Heart right ventricle (tissue), 16 donors: ENCODE data around the gene PDE1A. TPM values are rescaled to one million over a fixed set of nuclear protein-coding genes. Genes with fewer than 3 reads are reported as not detected.

Experiments used
- ATAC-seq, 8 donors: fragments of 200-7000 bp; cut with Tn5 transposase; one replicate each; pipeline ENCODE4 v1.9.1; 2020; ENCODE audit warnings: mild to moderate bottlenecking in 8 of 8, moderate library complexity in 8 of 8, moderate number of reproducible peaks in 1 of 8
- DNase-seq, 2 donors: peaks; one replicate each; pipeline ENCODE4 v3.0.0-alpha.2; 2020
- H3K27ac ChIP-seq, 10 donors: fragments of 200-600 bp; sonication (generic) in 2 of 10; one replicate each; pipeline versions ENCODE4 v1.5.0 to v1.8.0; 2020 to 2022; ENCODE audit warnings: mild to moderate bottlenecking in 3 of 10
- H3K27me3 ChIP-seq, 7 donors: fragments of 200-600 bp; one replicate each; pipeline ENCODE4 v1.8.0; 2021 to 2022; ENCODE audit warnings: mild to moderate bottlenecking in 2 of 7
- H3K36me3 ChIP-seq, 9 donors: fragments of 200-600 bp; sonication (generic) in 1 of 9; one replicate each; pipeline versions ENCODE4 v1.5.0 to v1.8.0; 2020 to 2022; ENCODE audit warnings: mild to moderate bottlenecking in 2 of 9
- H3K4me1 ChIP-seq, 9 donors: fragments of 200-600 bp; sonication (generic) in 1 of 9; one replicate each; pipeline versions ENCODE4 v1.5.0 to v1.8.0; 2020 to 2022; ENCODE audit warnings: mild to moderate bottlenecking in 4 of 9
- H3K4me3 ChIP-seq, 10 donors: fragments of 200-600 bp; sonication (generic) in 2 of 10; one replicate each; pipeline versions ENCODE4 v1.5.0 to v1.8.0; 2020 to 2022; ENCODE audit warnings: mild to moderate bottlenecking in 7 of 10, moderate library complexity in 2 of 10
- H3K9me3 ChIP-seq, 11 donors: fragments of 200-600 bp in 10 of 11; sonication (generic) in 2 of 11; one replicate each; pipeline versions ENCODE4 v1.5.0 to v1.8.0; 2013 to 2022; ENCODE audit warnings: mild to moderate bottlenecking in 2 of 11, control low read depth in 1 of 11, moderate library complexity in 1 of 11
- WGBS, 2 donors: extraction: QIAGEN DNeasy Blood & Tissue Kit; methylation state at CpG; one replicate each; pipeline ENCODE4 v1.1.7; 2013; ENCODE audit warnings: inconsistent platforms in 1 of 2; 5-methylcytosine and 5-hydroxymethylcytosine counted together
- intact Hi-C, 10 donors: fragments of 100-400 bp; cut with DNase I; formaldehyde crosslinking; loops; one replicate each; pipeline versions ENCODE4 v1.11.1 to v1.14.2; 2022
- polyA plus RNA-seq, 2 donors: library from polyadenylated mRNA; stranded (reverse); fragments of 200-250 nt; gene quantifications; one replicate each; pipeline ENCODE4 v1.2.3, GENCODE V29; 2013
- total RNA-seq, 10 donors: library from RNA; stranded (reverse); fragmentation: NEBNext Ultra II Directional in 3 of 10; extraction: Animal tissue kit (Norgen Biotek cat#: 25700) in 3 of 10; gene quantifications; one replicate each; pipeline versions ENCODE4 v1.2.1 to v1.2.4, GENCODE V29; 2021 to 2023
- TF ChIP-seq, protein P1 (sequence below), 9 donors: fragments of 200-600 bp; sonication (generic) in 2 of 9; IDR thresholded peaks; one replicate each; pipeline versions ENCODE4 v1.5.0 to v1.8.0; 2021 to 2022; ENCODE audit warnings: antibody characterized with exemption in 9 of 9, mild to moderate bottlenecking in 5 of 9, moderate library complexity in 1 of 9
- donor health status: Arrhythmogenic right ventricular cardiomyopathy.
- donor health status: ischemic (EF 13 %, LVEDD 7.1; RV severe dilation, severe dysfunction).
- donor health status: healthy with polysubstance abuse.
- donor health status: DM: no; HTN: yes; CAD: no.
- donor health status: DM: no; HTN: no; CAD: no.
- donor health status: ischemic (EF 25% LVEDD 6.9; RV normal size, moderate dysfunction).
- donor health status: ischemic (EF 25% LVEDD 5.7; RV mildly dilated, moderate dysfunction).
- donor health status: healthy.
- donor health status: DM: yes; HTN: yes; CAD: no.
- donor health status: Ischemic cardiomyopathy.
- donor health status: ischemic (EF 35%, LVEDD 5.7; RV mildly dilated, moderate dysfunction).
- donor health status: nonischemic (EF 11% LVEDD 7.7; RV severe dilation, severe dysfunction).
- donor health status: DM: yes; HTN: yes; CAD: no.
- donor health status: PGD.
- donor health status: ischemic (EF 29% LVEDD 5.4; RV normal size, mild dysfunction).
- donor health status: nonischemic (EF 23%, LVEDD 6.1; RV moderate dilation, normal function).

Gene PDE1A
- total and polyA plus RNA-seq, 12 donors: 3.6 to 66.7 (median 14.8) TPM

DNA sequence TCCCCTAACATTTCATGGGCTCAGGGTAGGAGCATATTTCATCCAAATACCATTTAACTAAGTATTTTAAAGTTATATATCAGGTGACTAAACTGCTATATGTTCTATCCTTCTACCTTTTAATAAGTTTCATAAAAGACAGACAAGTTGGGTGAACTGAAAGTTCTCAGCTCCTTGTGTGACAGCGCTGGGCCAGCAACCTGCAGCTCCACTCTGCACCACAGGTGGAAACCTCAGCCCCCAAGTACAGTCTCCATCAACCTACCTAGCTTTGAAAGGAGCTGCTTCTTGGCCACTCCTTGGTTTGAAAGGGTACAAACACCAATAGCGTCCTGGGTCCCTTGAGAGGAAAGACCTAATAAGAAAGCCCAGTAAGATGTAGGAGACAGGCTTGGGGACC is 177.9 kb downstream of the PDE1A start:
- Histone ChIP-seq H3K27ac (peak overlapping the region in 8 of 10 donors; percentile 18 to 59 (median 50)), H3K9me3 (no peaks in the 10 kb centered on the region), H3K27me3 (no peaks in the 10 kb centered on the region), H3K4me1 (peaks cover 0 to 36% (median 5%) of the 10 kb centered on the region in 9 donors), H3K4me3 (no peak overlapping the region), H3K36me3 (no peaks in the 10 kb centered on the region)
- ATAC-seq: no peak
- intact Hi-C loops: loop anchor here in 2 of 10 donors (10.0 kb wide), 2 partner anchors 126 to 176 kb away; partner anchors contain the start of gene PDE1A (in 1 of the 2)
- no peak for DNase-seq
- WGBS, 2 donors: 89 to 95% methylated on average over 2 of the region's 2 CpGs
- TF ChIP-seq, protein P1, sequence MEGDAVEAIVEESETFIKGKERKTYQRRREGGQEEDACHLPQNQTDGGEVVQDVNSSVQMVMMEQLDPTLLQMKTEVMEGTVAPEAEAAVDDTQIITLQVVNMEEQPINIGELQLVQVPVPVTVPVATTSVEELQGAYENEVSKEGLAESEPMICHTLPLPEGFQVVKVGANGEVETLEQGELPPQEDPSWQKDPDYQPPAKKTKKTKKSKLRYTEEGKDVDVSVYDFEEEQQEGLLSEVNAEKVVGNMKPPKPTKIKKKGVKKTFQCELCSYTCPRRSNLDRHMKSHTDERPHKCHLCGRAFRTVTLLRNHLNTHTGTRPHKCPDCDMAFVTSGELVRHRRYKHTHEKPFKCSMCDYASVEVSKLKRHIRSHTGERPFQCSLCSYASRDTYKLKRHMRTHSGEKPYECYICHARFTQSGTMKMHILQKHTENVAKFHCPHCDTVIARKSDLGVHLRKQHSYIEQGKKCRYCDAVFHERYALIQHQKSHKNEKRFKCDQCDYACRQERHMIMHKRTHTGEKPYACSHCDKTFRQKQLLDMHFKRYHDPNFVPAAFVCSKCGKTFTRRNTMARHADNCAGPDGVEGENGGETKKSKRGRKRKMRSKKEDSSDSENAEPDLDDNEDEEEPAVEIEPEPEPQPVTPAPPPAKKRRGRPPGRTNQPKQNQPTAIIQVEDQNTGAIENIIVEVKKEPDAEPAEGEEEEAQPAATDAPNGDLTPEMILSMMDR (IDR thresholded peaks at IDR 0.05): no peak

DNA sequence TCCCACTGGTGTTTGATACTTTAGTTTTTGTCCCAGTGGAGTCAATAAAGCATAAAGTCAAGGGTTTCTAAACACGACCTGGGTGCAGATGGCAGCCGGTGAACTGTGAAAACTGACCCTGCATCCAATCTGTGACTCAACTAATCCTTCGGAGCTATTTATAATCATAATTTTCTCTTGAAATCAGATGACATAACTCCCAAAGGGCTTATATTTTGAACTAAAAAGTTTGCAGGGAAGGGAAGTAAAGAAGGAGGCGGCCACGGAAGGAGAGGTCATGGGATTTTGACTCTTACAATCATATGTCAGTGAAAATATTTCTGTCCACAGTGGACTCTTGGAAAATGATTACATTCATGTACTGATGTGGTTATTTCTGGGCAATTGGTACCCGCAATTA is 178.5 kb downstream of the PDE1A start:
- ATAC-seq: peak in 7 of 8 donors; percentile 45 to 71 (median 62)
- H3K36me3 ChIP-seq: no peaks in the 10 kb centered on the region
- H3K27me3 ChIP-seq: no peaks in the 10 kb centered on the region
- TF ChIP-seq, protein P1 (IDR thresholded peaks at IDR 0.05): no peak
- DNase-seq: peak in 1 of 2 donors; percentile 23
- intact Hi-C loops: loop anchor here in 2 of 10 donors (10.0 kb wide), 2 partner anchors 126 to 176 kb away; partner anchors contain the start of gene PDE1A (in 1 of the 2)
- H3K27ac ChIP-seq: peak overlapping the region in 7 of 10 donors; percentile 18 to 59 (median 54)
- H3K9me3 ChIP-seq: no peaks in the 10 kb centered on the region
- H3K4me1 ChIP-seq: peaks cover 0 to 36% (median 5%) of the 10 kb centered on the region in 9 donors
- no peak overlapping the region for H3K4me3 ChIP-seq
- 60 to 77% methylated on average over 6 of the region's 6 CpGs for WGBS, 2 donors

DNA sequence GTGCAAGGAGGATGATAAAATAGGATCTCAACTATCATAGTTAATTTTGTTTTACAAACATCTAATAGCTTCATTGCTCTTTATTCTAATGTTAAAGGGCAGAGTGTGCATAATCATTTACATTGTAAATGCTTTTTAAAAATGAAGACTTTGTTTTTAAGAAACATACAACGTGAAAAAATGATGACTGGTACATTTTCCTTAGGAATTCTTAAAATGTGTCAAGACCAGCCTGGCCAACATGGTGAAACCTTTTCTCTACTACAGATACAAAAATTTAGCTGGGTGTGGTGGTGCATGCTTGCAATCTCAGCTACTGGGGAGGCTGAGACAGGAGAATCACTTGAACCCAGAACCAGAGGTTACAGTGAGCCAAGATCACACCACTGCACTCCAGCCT is 179.0 kb downstream of the PDE1A start:
- ATAC-seq (peak in 1 of 8 donors; percentile 8), DNase-seq (no peak)
- H3K36me3 ChIP-seq: no peaks in the 10 kb centered on the region
- peaks cover 0 to 36% (median 5%) of the 10 kb centered on the region in 9 donors for H3K4me1 ChIP-seq
- peak overlapping the region in 1 of 10 donors; percentile 54 for H3K27ac ChIP-seq
- intact Hi-C loops: loop anchor here in 2 of 10 donors (10.0 kb wide), 2 partner anchors 127 to 177 kb away; partner anchors contain the start of gene PDE1A (in 1 of the 2)
- H3K4me3 ChIP-seq: no peak overlapping the region
- TF ChIP-seq, protein P1 (IDR thresholded peaks at IDR 0.05): no peak
- 86 to 92% methylated on average over 1 of the region's 1 CpG for WGBS, 2 donors
- H3K9me3 ChIP-seq: no peaks in the 10 kb centered on the region
- no peaks in the 10 kb centered on the region for H3K27me3 ChIP-seq

DNA sequence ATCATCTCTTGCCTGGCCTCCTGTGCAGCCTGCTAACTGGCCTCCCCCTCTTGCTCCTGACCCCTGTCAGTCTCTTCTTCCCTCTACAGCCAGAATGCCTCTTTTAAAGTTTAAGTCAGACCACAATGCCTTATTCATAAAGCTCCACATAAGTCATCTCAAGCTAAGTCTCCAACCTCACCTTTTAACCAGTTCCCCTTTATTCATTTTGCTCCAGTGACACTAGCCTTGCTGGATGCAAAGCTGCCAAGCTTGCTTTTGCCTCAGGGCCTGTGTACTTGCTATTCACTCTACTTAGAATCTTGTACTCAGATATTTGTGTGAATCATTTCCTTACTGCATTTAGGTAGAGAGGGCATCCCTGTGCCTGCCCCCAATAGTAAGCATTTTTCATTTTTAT is 180.9 kb downstream of the PDE1A start:
- Histone ChIP-seq H3K9me3 (no peaks in the 10 kb centered on the region), H3K27me3 (no peaks in the 10 kb centered on the region), H3K4me1 (peaks cover 0 to 37% (median 6%) of the 10 kb centered on the region in 9 donors), H3K4me3 (no peak overlapping the region), H3K36me3 (no peaks in the 10 kb centered on the region), H3K27ac (no peak overlapping the region)
- TF ChIP-seq, protein P1 (IDR thresholded peaks at IDR 0.05): no peak
- ATAC-seq (no peak), DNase-seq (no peak)
- intact Hi-C loops: loop anchor here in 2 of 10 donors (10.0 kb wide), 2 partner anchors 129 to 179 kb away; partner anchors contain the start of gene PDE1A (in 1 of the 2)
